SK-MEL-5 (cell line): Measurements from ENCODE around the gene DNMT3A. TPM values are rescaled to one million over a fixed set of nuclear protein-coding genes. Genes with fewer than 3 reads are reported as not detected.
"Not testable (repeated sequence)": the region's sequence is repeated elsewhere in the genome, so short reads cannot be mapped to it uniquely, and the experiment has no call there.

Experiments used
- DNase-seq: peaks from one replicate; pipeline ENCODE4 v3.0.0-alpha.2; 2016; ENCODE audit warnings: low read depth, low spot score
- in situ Hi-C: cut with HindIII; loops from 2 replicates; pipeline ENCODE4 v1.10.0; 2016; ENCODE audit warnings: low sequenced_read_pairs, high pct_unique_total_duplicates, low pct_unique_long_range_greater_than_20kb
- total RNA-seq: library from RNA; depleted of rRNA; stranded (reverse); fragments of >200 nt; shearing (Covaris generic); gene quantifications from 2 replicates; pipeline ENCODE4 v1.2.3, GENCODE V29; 2014

The DNMT3A gene
- total RNA-seq, 1 experiment from 2014 or later: 11.8 TPM

GRCh38 chr2:25222477-25223121 is 119.1 kb downstream of the DNMT3A start:
- no peak for DNase-seq
- in situ Hi-C loops: no loop called here

GRCh38 chr2:25221579-25221978 is 120.1 kb downstream of the DNMT3A start:
- in situ Hi-C loops: no loop called here
- no peak for DNase-seq

- no peak for DNase-seq
- in situ Hi-C loops: no loop called here
Measured at GRCh38 chr2:25220313-25220712, 121.4 kb downstream of the DNMT3A start.

GRCh38 chr2:25219621-25220020 is 122.1 kb downstream of the DNMT3A start:
- in situ Hi-C loops: no loop called here
- no peak for DNase-seq

GRCh38 chr2:25218100-25218499 is 123.6 kb downstream of the DNMT3A start:
- in situ Hi-C loops: no loop called here
- no peak for DNase-seq

- no peak for DNase-seq
- in situ Hi-C loops: no loop called here
Measured at GRCh38 chr2:25215948-25216679, 125.6 kb downstream of the DNMT3A start.

- in situ Hi-C loops: no loop called here
Measured at GRCh38 chr2:25215232-25215631, 126.5 kb downstream of the DNMT3A start.

GRCh38 chr2:25213229-25213628 is 128.5 kb downstream of the DNMT3A start:
- in situ Hi-C loops: no loop called here
- no peak for DNase-seq

More at GRCh38 chr2:25215232-25215631, 126.5 kb downstream of the DNMT3A start:
- DNase-seq: no peak

GRCh38 chr2:25210923-25211322 is 130.8 kb downstream of the DNMT3A start:
- in situ Hi-C loops, DNase-seq: not testable (repeated sequence)

DNA sequence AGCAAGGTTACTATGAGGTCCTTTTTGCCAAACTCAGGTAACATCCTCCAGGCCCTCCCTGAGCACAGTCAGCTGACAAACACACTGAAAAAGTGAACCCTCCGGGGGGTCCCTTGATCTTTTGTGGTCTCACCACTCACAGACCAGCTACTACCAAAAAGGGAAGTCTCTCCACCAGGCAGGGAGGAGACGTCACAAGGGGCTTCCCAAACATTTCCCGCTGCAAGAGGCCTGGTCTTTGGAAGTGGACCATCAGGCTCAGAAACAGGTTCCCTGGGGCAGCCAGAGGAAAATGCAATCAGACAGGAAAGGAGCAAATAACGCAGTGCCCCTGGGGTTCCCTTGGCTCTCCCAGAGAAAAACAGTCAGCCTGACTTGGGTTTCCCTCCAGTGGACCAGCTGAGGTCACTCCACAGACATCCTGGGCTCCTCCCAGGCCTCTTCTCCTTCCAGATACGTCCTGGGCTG is 134.6 kb downstream of the DNMT3A start:
- DNase-seq: no peak
- in situ Hi-C loops: no loop called here

GRCh38 chr2:25204190-25204838 is 137.4 kb downstream of the DNMT3A start:
- DNase-seq: no peak
- in situ Hi-C loops: no loop called here

GRCh38 chr2:25202275-25202674 is 139.4 kb downstream of the DNMT3A start:
- DNase-seq: no peak
- in situ Hi-C loops: no loop called here

DNA sequence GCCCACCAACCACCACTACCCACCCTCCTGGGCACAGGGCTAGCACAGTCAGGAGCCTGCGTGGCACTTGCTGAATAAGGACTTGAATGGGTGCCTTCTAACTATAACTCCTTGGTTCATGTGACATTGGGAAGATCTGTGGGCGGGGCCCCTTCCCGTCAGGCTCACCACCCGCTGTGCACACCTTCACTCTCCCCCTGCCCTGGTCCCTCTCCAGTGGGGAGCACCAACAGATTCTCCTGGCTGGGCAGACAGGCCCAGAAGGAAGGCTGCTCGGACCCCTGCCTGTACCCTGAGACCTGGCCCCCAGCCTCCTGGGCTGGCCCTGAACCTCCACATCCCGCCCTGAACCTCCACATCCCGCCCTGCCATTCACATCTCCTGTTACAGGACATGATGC is 139.9 kb downstream of the DNMT3A start:
- in situ Hi-C loops: no loop called here
- no peak for DNase-seq

DNA sequence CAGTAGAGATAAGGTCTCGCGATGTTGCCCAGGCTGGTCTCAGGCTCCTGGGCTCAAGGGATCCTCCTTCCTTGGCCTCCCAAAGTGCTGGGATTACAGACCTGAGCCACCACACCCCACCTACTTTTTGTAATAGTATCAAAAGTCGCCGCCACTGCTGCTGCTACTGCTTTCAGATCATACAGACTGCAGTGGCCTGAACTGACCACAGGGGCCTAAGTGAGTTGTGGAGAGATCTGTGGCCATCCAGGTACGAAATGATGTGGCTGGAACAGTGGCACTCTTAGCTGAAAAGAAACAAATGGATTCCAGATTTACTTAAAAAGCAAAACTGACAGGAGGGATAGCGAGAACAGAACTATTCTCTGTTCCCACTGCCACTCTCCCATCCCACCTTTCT is 140.5 kb downstream of the DNMT3A start:
- DNase-seq: peak; percentile 51
- in situ Hi-C loops: no loop called here

- DNase-seq: no peak
- in situ Hi-C loops: no loop called here
Measured at GRCh38 chr2:25198576-25198975, 143.1 kb downstream of the DNMT3A start.

GRCh38 chr2:25198209-25198525 is 143.6 kb downstream of the DNMT3A start:
- in situ Hi-C loops: no loop called here
- peak; percentile 85 for DNase-seq

- in situ Hi-C loops: no loop called here
- peak; percentile 19 for DNase-seq
Measured at GRCh38 chr2:25197336-25198208, 144.2 kb downstream of the DNMT3A start.

- in situ Hi-C loops: no loop called here
- DNase-seq: no peak
Measured at GRCh38 chr2:25194576-25195122, 147.1 kb downstream of the DNMT3A start.
